Measurements from ENCODE around the gene THG1L.

The THG1L gene

DNA sequence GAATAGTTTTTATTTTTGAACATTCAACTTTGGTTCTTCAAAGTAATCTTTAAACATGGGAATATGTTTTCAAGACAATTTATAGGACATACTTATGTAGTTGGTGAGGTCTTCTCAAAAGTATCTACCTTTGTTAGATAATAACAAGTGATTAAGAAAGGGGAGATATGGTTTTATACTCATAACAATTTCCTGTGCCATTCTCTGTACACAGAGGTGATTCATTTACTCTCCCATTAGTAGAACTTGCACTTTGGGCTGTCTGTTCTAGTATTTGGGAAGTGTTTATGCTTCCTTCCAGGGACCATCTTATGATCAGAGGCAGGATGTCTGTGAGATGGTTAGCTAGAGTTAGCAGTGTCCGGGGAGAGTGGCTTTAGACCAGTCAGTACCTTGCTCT, 27.5 kb downstream of the THG1L start:
- no peak for DNase-seq (ENCODE audit: low read depth in 2 of 2)

DNA sequence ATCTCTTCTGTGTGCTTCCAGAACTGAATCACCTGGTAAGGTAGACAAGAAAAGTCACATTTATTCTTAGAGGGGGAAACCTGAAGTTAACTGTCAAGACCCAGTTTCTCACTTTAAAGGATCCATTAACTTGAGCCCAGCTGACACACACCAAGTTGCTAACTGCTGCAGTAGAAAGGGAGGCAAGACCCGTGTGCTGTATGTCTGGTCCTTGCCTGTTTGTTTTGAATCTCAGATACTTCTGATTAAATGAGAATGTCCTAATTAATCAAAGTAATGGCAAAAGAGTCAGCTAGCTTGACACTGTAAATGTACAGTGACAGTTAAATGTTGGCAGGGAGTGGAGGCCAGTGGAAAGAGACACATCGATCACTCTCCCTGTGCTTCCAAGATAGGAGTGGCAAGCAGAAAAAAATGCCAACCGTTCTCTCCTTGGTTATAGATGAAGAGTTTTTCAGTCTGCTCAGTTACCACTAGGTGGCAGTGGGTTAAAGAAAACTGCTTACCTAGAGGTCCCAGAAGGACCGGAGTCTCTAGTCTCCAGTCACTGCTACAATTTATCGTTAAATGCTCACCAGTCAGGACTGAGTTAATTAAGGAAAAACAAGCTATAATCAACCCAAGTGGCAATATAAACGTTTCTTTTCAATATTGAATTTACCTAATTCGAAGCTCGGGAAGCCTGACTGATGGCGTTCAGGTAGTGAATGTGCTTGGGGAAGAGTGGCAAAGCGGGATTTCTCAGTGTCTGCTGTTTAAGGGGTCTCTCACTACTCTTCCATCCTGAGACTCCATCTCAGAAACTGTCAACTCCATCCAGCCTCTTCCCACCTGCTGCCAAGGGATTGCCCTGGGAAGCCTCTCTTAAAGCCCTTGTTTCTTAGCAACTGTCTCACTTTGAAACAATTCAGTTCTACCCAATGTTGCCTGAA, 30.7 kb downstream of the THG1L start:
- peak in 1 of 2 experiments; percentile 30 for DNase-seq (ENCODE audit: low read depth in 2 of 2)

DNA sequence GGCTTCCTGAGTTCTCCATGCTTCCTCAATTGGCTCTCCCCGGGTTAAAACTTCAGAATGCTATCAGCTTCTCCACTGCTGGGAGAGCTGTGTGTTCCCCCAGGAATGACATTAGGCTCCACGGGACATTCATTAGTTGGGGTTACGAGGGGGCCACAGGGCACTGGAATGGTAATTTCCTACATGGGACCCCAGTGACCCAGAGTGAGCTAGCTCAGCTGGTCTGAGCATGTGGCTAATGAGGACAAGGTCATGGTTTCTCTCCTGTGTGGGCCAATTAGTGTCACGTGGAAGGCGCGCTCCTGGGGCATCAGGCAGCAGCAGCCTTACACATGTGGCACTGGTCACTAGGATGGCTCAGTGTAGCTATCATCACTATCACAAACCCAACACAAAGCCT, 33.3 kb downstream of the THG1L start:
- no peak for DNase-seq (ENCODE audit: low read depth in 2 of 2)

DNA sequence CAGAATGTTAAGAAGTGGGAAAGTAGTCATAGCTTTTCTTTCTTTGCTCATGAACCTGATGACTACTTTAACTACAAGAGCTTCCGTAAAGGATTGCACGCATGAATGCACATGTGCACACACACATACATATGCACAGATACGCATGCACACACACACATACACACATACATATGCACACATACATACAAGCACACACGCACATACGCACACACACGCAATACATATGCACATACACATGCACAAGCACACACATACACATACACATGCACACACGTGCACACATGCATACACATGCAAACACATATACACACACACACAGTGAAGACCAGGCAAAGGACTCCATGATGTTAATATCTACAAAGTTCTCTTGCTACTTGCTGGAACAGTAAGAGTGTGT, 35.2 kb downstream of the THG1L start:
- DNase-seq (ENCODE audit: low read depth in 2 of 2) = no peak

DNA sequence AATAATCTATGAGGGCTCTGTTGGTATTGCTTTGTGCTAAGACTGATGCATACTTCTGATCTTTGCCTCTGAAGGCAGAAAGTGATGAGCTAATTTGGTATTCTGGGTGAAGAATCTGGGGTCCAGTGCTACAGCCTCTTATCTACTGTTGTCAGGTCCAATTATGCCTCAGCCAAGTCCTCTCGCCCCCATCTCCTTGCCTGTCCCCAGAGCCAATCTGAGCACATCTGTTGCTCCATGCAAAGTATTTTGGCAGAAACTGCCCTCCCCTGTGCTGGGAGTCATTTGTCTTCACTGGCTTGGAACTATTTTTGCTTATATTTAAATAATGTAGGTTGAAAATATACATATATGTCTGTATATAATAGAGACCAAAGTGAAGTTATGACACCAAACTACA, 35.7 kb downstream of the THG1L start:
- DNase-seq (ENCODE audit: low read depth in 2 of 2) = no peak

DNA sequence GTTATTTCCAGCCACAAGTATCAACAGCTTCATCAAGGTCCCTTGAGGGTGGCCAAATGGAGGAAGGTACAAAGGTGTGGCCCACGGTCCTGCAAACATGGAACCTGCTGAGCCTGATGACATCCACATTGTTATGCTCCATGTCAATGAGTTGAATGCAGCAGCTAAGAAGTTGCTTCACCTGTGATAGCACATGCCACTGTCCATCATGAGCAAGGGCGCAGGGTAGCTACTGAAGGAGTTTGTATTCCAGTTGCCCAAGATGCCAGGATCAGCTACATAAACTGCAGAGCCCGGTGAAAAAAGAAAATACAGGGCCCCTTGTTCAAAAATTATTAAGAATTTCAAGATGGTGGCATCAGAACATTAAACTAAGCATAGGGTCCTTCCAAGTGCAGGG, 36.5 kb downstream of the THG1L start:
- no peak for DNase-seq (ENCODE audit: low read depth in 2 of 2)

DNA sequence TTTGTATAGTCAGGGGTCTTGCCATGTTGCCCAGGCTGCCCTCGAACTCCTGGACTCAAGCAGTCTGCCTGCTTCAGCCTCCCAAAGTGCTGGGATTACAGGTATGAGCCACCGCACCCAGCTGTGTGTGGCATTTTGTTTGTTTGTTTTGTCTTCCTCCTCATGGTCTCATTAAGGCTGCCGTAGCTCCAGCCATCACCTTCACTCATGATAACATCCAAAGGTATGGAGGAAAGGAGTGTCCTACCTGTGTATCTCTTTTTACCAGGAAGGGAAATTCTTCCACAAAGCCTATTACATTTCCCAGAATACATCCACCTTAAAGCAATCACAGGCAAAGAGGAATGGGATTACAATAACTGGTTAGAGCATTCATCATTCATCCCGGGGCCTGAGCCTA, 39.4 kb downstream of the THG1L start:
- DNase-seq (ENCODE audit: low read depth in 2 of 2) = no peak

DNA sequence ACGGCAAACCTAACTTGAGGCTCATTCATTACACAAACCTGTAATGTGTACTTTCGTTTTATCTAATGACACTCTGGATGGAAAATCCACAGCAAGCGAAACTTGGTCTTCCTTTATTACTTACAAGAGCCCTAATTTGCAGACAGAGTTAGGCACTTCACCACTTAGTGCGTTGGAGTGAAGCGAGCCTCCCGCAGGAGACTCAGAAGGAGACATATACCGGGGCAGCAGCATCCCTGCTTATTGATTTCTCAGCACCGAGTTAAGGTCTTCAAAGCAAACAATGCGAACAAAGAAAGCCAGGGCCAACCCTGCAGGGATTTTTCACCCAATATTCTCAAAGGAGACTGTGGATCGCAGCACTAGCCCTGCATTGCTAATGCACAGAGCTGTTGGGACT, 40.9 kb downstream of the THG1L start:
- no peak for DNase-seq (ENCODE audit: low read depth in 2 of 2)

DNA sequence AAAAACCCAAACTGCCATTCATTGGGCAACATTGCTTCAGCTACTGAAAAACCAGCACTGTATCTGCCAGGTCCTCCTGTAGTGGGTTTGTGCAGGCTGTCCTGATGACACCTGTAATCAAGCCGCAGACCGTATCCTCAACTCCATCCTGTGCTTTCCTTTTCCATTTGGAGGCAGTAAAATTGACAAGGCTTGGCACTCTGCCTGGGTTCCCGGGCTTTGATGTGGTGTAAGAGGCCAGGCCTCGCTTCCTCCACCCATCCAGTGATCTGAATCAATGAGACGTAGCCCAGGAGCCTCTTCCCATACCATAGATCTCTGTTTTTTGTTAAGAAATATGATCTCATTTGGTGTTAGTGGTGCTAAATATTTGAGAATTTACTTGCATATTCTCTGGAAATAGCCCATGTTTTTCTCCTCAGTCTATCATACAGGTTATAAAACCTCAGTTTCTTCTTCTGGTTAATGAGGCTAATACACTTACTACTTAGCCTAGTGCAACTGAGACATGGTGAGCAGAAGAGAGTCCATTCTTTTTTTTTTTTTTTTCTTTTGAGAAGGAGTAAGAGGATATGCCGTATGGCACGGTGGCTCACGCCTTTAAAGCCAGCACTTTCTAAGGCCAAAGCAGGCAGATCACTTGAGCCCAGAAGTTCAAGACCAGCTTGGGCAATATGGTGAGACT, 47.0 kb downstream of the THG1L start:
- peak; percentile 33 to 48 for DNase-seq (ENCODE audit: low read depth in 2 of 2)

DNA sequence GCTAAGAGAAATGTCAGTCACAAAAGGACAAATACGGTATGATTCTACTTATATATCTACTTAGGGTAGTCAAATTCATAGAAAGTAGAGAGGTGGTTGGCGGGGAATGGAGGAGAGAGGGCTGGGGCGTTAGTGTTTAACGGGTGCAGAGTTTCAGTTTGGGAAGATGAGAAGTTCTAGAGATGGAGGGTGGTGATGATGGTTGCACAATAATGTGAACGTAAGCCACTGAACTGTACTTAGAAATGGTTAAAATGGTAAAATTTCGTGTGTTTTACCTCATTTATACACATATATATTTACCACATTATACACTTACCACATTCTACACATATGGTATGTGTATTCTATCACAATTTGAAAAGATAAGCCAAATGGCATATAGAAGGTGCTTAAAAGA, 48.0 kb downstream of the THG1L start:
- DNase-seq (ENCODE audit: low read depth in 2 of 2) = no peak

DNA sequence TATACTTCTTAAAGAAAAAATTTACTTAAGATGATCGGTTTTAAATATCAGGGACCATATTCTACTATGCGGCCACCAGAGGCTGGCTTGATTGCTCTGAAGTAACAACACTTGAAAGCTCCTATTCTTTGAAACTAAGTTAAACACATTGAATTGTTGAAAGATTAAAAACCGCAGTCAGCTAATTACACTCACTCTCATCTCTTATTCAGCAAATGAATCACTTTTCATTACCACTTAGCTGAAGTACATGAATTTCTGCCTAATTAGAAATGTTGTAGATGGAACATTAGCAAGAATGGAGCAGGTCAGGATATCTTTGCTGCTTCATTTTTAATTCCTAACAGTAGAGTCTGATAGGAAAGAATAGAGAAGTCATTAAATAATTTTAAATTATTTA, 54.6 kb downstream of the THG1L start:
- DNase-seq (ENCODE audit: low read depth in 2 of 2) = no peak

Data from fibroblast of skin of left biceps (primary cell).